ENCODE results near the gene OTOP2.

DNA sequence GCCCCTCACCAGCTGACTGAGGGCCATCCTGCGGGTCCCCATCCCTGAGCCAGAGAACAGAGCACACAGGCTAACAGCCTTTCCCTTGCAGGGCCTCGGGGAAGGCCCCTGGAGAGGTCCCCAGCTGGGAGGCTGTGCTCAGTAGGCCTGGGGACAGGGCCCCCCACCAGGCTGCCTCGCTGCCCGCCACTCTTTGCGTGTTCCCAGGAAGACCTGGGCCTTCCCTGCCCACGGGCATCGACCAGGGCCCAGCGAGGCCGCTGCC, 47.7 kb downstream of the OTOP2 start:
- no peak for TF ChIP-seq ARNT (IDR thresholded peaks at IDR 0.05)
- TF ChIP-seq, protein P1, sequence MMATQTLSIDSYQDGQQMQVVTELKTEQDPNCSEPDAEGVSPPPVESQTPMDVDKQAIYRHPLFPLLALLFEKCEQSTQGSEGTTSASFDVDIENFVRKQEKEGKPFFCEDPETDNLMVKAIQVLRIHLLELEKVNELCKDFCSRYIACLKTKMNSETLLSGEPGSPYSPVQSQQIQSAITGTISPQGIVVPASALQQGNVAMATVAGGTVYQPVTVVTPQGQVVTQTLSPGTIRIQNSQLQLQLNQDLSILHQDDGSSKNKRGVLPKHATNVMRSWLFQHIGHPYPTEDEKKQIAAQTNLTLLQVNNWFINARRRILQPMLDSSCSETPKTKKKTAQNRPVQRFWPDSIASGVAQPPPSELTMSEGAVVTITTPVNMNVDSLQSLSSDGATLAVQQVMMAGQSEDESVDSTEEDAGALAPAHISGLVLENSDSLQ (IDR thresholded peaks at IDR 0.05), result no peak
- TF ChIP-seq FOXK2 (IDR thresholded peaks at IDR 0.05), result no peak
- TF ChIP-seq SUZ12 (IDR thresholded peaks at IDR 0.05), result no peak
- no peak for TF ChIP-seq BHLHE40 (IDR thresholded peaks at IDR 0.05; ENCODE audit: borderline replicate concordance)
- TF ChIP-seq HDGF (IDR thresholded peaks at IDR 0.05; ENCODE audit: borderline replicate concordance), result no peak
- no peak for TF ChIP-seq ZNF384 (IDR thresholded peaks at IDR 0.05)
- TF ChIP-seq FOXA1 (IDR thresholded peaks at IDR 0.05), result no peak
- no peak for TF ChIP-seq L3MBTL2 (conservative IDR thresholded peaks at IDR 0.05)
